HFFc6 (cell line): ENCODE results near the gene NR1D2. TPM values are rescaled to one million over a fixed set of nuclear protein-coding genes. Genes with fewer than 3 reads are reported as not detected.
A peak's percentile ranks its signal among the peaks of the same experiment; 100 is the strongest.
"Not testable (repeated sequence)": the region's sequence is repeated elsewhere in the genome, so short reads cannot be mapped to it uniquely, and the experiment has no call there.

Source experiments
- DNase-seq: peaks from one replicate; pipeline ENCODE4 v3.0.0-alpha.2; 2018
- H3K27ac Mint-ChIP-seq: 2 replicates; pipeline ENCODE4 v1.8.0; 2020; ENCODE audit warnings: mild to moderate bottlenecking, mixed read lengths
- H3K27me3 Mint-ChIP-seq: 2 replicates; pipeline ENCODE4 v1.8.0; 2021; ENCODE audit warnings: mild to moderate bottlenecking, moderate library complexity, mixed read lengths; ENCODE audit not compliant: insufficient read depth
- H3K36me3 Mint-ChIP-seq: 2 replicates; pipeline ENCODE4 v1.8.0; 2021; ENCODE audit warnings: low read depth, mixed read lengths
- H3K4me1 Mint-ChIP-seq: 2 replicates; pipeline ENCODE4 v1.8.0; 2020; ENCODE audit warnings: low read depth, mixed read lengths
- H3K4me3 Mint-ChIP-seq: 2 replicates; pipeline ENCODE4 v1.8.0; 2020; ENCODE audit warnings: mild to moderate bottlenecking, moderate library complexity, mixed read lengths
- H3K9me3 Mint-ChIP-seq: 2 replicates; pipeline ENCODE4 v1.8.0; 2020; ENCODE audit warnings: mild to moderate bottlenecking, mixed read lengths
- long read RNA-seq: library from polyadenylated mRNA; unstranded; transcript quantifications from one replicate; pipeline ENCODE4 v2.0.0, GENCODE V29; 2019
- total RNA-seq, 6 experiments: library from RNA; stranded (reverse); fragmentation: NEBNext Ultra II Directional; extraction: Animal tissue kit (Norgen Biotek cat#: 25700); gene quantifications; 2 replicates in 1 of 6; 3 replicates in 5 of 6; pipeline ENCODE4 v1.2.3, GENCODE V29; 2021
- TF ChIP-seq, protein P1 (sequence below): fragments of 200-600 bp; sonication (generic); IDR thresholded peaks from 2 replicates; pipeline ENCODE4 v1.5.0; 2021; ENCODE audit warnings: antibody characterized with exemption, mild to moderate bottlenecking

The NR1D2 gene
- total RNA-seq = 10 to 100 TPM; 36.0 to 43.7 (median 40.9) TPM
- long read RNA-seq, full-length matches to known transcripts = 2 of 13 reads
- long read RNA-seq, partial matches to known transcripts = 2 of 13 reads
- long read RNA-seq, other reads (novel, unspliced or antisense) = 9 of 13 reads

- Mint-ChIP-seq H3K9me3 (no peaks in the 10 kb centered on the region), H3K27me3 (peaks cover 2% of the 10 kb centered on the region; the same call in 1 of the 2 replicates), H3K4me3 (peak within 1 kb of the TSS; percentile 86), H3K27ac (peak within 1 kb of the TSS; percentile 98), H3K4me1 (peaks cover 44% of the 10 kb centered on the region), H3K36me3 (peaks cover 9% of the 10 kb centered on the region)
- TF ChIP-seq, protein P1, sequence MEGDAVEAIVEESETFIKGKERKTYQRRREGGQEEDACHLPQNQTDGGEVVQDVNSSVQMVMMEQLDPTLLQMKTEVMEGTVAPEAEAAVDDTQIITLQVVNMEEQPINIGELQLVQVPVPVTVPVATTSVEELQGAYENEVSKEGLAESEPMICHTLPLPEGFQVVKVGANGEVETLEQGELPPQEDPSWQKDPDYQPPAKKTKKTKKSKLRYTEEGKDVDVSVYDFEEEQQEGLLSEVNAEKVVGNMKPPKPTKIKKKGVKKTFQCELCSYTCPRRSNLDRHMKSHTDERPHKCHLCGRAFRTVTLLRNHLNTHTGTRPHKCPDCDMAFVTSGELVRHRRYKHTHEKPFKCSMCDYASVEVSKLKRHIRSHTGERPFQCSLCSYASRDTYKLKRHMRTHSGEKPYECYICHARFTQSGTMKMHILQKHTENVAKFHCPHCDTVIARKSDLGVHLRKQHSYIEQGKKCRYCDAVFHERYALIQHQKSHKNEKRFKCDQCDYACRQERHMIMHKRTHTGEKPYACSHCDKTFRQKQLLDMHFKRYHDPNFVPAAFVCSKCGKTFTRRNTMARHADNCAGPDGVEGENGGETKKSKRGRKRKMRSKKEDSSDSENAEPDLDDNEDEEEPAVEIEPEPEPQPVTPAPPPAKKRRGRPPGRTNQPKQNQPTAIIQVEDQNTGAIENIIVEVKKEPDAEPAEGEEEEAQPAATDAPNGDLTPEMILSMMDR = no peak
- DNase-seq = peak; percentile 66
These were observed at the start of gene NR1D2 for GRCh38 chr3:23944861-23945662. TSS of gene NR1D2 (plus strand) at chr3:23945286. CDS start at chr3:23945579, 293 bp downstream.

DNA sequence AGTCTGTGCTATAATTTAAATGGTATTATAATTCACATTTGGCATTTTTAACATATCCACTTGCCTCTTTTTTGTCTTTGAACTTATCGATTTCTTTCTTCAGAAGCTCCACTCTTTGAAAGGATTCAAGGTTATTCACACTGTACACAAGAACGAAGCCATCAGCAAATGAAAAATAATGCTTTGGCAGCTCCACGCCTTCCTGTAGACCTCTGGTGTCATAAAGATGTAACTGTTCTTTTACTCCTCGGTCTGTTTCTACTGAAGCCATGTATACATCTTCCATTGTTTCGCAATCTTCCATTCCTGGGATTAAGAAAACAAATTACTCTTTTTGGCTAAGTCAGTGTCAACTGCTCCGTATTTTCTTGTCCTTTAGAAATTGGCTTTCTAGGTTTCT is 44.3 kb upstream of the NR1D2 start:
- no peak overlapping the region for H3K4me3 Mint-ChIP-seq
- no peak overlapping the region for H3K27ac Mint-ChIP-seq
- H3K9me3 Mint-ChIP-seq = no peaks in the 10 kb centered on the region
- no peaks in the 10 kb centered on the region; the same call in 1 of the 2 replicates for H3K27me3 Mint-ChIP-seq
- DNase-seq = no peak
- peaks cover 48% of the 10 kb centered on the region for H3K36me3 Mint-ChIP-seq
- peaks cover 5% of the 10 kb centered on the region; the same call in 1 of the 2 replicates for H3K4me1 Mint-ChIP-seq
- TF ChIP-seq, protein P1 = peak; percentile 29

DNA sequence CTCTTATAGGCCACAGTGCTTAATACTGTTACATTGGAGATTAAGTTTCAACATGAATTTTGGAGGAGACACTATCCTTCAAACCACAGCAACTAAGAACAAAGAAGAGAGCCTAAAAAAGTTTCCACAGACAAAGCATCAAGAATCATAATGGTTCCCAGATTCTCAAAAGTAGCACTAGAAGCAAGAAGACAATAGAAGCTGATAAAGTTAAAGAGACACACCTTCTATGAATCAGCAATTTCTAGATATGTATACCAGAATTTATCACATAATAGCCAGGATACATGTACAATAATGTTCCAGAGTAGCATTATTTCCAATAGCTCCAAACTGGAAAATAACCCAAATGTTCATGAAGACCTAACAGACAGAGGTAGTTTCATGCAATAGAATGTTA is 40.5 kb upstream of the NR1D2 start:
- H3K36me3 Mint-ChIP-seq = peaks cover 31% of the 10 kb centered on the region
- H3K4me1 Mint-ChIP-seq = peaks cover 5% of the 10 kb centered on the region; the same call in 1 of the 2 replicates
- no peak for DNase-seq
- H3K9me3 Mint-ChIP-seq = no peaks in the 10 kb centered on the region
- TF ChIP-seq, protein P1 = no peak
- H3K27ac Mint-ChIP-seq = no peak overlapping the region
- H3K4me3 Mint-ChIP-seq = no peak overlapping the region
- H3K27me3 Mint-ChIP-seq = no peaks in the 10 kb centered on the region

DNA sequence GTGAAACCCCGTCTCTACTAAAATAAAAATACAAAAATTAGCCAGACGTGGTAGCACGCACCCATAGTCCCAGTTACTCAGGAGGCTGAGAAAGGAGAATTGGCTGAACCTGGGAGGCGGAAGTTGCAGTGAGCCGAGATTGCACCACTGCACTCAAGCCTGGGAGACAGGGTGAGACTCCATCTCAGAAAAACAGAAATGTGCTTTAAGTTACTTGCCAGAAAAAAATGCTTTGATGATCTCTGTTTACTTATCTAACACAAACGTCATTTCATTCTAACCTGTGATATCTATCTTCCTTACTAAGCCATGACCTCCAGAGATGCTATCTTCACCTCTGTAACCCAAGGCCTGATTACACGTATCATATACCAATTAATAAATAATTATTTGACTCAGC is 35.7 kb upstream of the NR1D2 start:
- DNase-seq = no peak
- Mint-ChIP-seq H3K27me3 (no peaks in the 10 kb centered on the region), H3K27ac (no peak overlapping the region), H3K4me1 (peaks cover 12% of the 10 kb centered on the region), H3K4me3 (no peak overlapping the region), H3K36me3 (peaks cover 16% of the 10 kb centered on the region; the same call in 1 of the 2 replicates), H3K9me3 (no peaks in the 10 kb centered on the region)
- TF ChIP-seq, protein P1 = no peak

- H3K27ac Mint-ChIP-seq = no peak overlapping the region
- H3K4me3 Mint-ChIP-seq = no peak overlapping the region
- no peaks in the 10 kb centered on the region for H3K27me3 Mint-ChIP-seq
- DNase-seq = no peak
- TF ChIP-seq, protein P1 = no peak
- 0 out of 2 replicates have a peak, but pooled peaks cover 7% of the 10 kb centered on the region for H3K36me3 Mint-ChIP-seq
- H3K4me1 Mint-ChIP-seq = peaks cover 29% of the 10 kb centered on the region
- H3K9me3 Mint-ChIP-seq = no peaks in the 10 kb centered on the region
These were observed 33.7 kb upstream of the NR1D2 start for GRCh38 chr3:23911397-23911796.

- not testable (repeated sequence) for H3K9me3 Mint-ChIP-seq, H3K4me3 Mint-ChIP-seq, H3K36me3 Mint-ChIP-seq, DNase-seq, H3K27ac Mint-ChIP-seq, H3K27me3 Mint-ChIP-seq
- peaks cover 29% of the 10 kb centered on the region for H3K4me1 Mint-ChIP-seq
These were observed 32.8 kb upstream of the NR1D2 start for GRCh38 chr3:23912335-23912734.
